ENCODE data around the gene PRSS2. TPM values are rescaled to one million over a fixed set of nuclear protein-coding genes. Genes with fewer than 3 reads are reported as not detected.
"Not testable (repeated sequence)": the region's sequence is repeated elsewhere in the genome, so short reads cannot be mapped to it uniquely, and the experiment has no call there.

The PRSS2 gene
- total RNA-seq, 1 donor from 2014 or later, result not detected

DNA sequence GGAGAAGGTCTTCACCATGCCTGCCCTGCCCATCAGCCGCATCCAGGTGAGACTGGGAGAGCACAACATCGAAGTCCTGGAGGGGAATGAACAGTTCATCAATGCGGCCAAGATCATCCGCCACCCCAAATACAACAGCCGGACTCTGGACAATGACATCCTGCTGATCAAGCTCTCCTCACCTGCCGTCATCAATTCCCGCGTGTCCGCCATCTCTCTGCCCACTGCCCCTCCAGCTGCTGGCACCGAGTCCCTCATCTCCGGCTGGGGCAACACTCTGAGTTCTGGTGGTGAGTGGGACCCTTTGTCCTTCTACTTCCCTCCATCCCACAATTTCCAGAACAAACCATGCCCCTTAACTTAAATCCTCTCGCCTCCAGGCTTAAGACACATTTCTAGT, 2.5 kb downstream of the PRSS2 start:
- H3K27me3 Mint-ChIP-seq (ENCODE audit: low read depth), result peaks cover 50% of the 10 kb centered on the region
- H3K27ac Mint-ChIP-seq (ENCODE audit: unreplicated experiment), result no peak overlapping the region
- peaks cover 5% of the 10 kb centered on the region for H3K9me3 Mint-ChIP-seq
- no peak overlapping the region for H3K4me3 Mint-ChIP-seq
- TF ChIP-seq, protein P1, sequence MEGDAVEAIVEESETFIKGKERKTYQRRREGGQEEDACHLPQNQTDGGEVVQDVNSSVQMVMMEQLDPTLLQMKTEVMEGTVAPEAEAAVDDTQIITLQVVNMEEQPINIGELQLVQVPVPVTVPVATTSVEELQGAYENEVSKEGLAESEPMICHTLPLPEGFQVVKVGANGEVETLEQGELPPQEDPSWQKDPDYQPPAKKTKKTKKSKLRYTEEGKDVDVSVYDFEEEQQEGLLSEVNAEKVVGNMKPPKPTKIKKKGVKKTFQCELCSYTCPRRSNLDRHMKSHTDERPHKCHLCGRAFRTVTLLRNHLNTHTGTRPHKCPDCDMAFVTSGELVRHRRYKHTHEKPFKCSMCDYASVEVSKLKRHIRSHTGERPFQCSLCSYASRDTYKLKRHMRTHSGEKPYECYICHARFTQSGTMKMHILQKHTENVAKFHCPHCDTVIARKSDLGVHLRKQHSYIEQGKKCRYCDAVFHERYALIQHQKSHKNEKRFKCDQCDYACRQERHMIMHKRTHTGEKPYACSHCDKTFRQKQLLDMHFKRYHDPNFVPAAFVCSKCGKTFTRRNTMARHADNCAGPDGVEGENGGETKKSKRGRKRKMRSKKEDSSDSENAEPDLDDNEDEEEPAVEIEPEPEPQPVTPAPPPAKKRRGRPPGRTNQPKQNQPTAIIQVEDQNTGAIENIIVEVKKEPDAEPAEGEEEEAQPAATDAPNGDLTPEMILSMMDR (conservative IDR thresholded peaks at IDR 0.05), result no peak
- no peaks in the 10 kb centered on the region for H3K4me1 Mint-ChIP-seq
- H3K36me3 Mint-ChIP-seq (ENCODE audit: low read depth), result no peaks in the 10 kb centered on the region
- DNase-seq (ENCODE audit: low read depth, low spot score), result no peak

- Mint-ChIP-seq H3K36me3 (ENCODE audit: low read depth) (no peaks in the 10 kb centered on the region), H3K27me3 (ENCODE audit: low read depth) (peaks cover 43% of the 10 kb centered on the region), H3K4me3 (no peak overlapping the region), H3K9me3 (peaks cover 5% of the 10 kb centered on the region), H3K27ac (ENCODE audit: unreplicated experiment) (no peak overlapping the region), H3K4me1 (no peaks in the 10 kb centered on the region)
- DNase-seq (ENCODE audit: low read depth, low spot score), result no peak
- TF ChIP-seq, protein P1 (conservative IDR thresholded peaks at IDR 0.05), result no peak
These were observed 3.4 kb downstream of the PRSS2 start for GRCh38 chr7:142773937-142774744.

- DNase-seq (ENCODE audit: low read depth, low spot score), result no peak
- TF ChIP-seq, protein P1 (conservative IDR thresholded peaks at IDR 0.05), result no peak
- Mint-ChIP-seq H3K36me3 (ENCODE audit: low read depth) (no peaks in the 10 kb centered on the region), H3K27me3 (ENCODE audit: low read depth) (peaks cover 38% of the 10 kb centered on the region), H3K4me1 (no peaks in the 10 kb centered on the region), H3K4me3 (no peak overlapping the region), H3K27ac (ENCODE audit: unreplicated experiment) (no peak overlapping the region), H3K9me3 (peaks cover 5% of the 10 kb centered on the region)
These were observed 4.1 kb downstream of the PRSS2 start for GRCh38 chr7:142774826-142775225.

GRCh38 chr7:142775351-142776115, 4.8 kb downstream of the PRSS2 start:
- not testable (repeated sequence) for H3K4me3 Mint-ChIP-seq, H3K9me3 Mint-ChIP-seq
- H3K27me3 Mint-ChIP-seq (ENCODE audit: low read depth), result peaks cover 38% of the 10 kb centered on the region

GRCh38 chr7:142776206-142776844, 5.6 kb downstream of the PRSS2 start:
- TF ChIP-seq, protein P1 (conservative IDR thresholded peaks at IDR 0.05), result no peak
- Mint-ChIP-seq H3K36me3 (ENCODE audit: low read depth) (no peaks in the 10 kb centered on the region), H3K4me1 (no peaks in the 10 kb centered on the region), H3K4me3 (no peak overlapping the region), H3K27ac (ENCODE audit: unreplicated experiment) (no peak overlapping the region), H3K9me3 (peaks cover 5% of the 10 kb centered on the region), H3K27me3 (ENCODE audit: low read depth) (peaks cover 34% of the 10 kb centered on the region)
- no peak for DNase-seq (ENCODE audit: low read depth, low spot score)

More at GRCh38 chr7:142775351-142776115, 4.8 kb downstream of the PRSS2 start:
- DNase-seq (ENCODE audit: low read depth, low spot score); H3K27ac Mint-ChIP-seq (ENCODE audit: unreplicated experiment); H3K36me3 Mint-ChIP-seq (ENCODE audit: low read depth); H3K4me1 Mint-ChIP-seq: not testable (repeated sequence)

DNA sequence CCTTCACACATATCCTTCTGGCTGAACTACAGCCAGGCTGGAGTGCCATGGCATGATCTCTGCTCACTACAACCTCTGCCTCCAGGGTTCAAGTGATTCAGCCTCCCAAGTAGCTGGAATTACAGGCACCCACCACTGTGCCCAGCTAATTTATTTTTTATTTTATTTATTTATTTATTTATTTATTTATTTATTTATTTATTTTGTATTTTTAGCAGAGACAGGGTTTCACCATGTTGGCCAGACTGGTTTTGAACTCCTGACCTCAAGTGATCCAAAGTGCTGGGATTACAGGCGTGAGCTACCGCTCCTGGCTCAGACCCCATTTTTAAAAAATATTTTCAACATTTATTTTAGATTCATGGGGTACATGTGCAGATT, 6.1 kb downstream of the PRSS2 start:
- H3K9me3 Mint-ChIP-seq; H3K4me3 Mint-ChIP-seq; H3K27ac Mint-ChIP-seq (ENCODE audit: unreplicated experiment); H3K36me3 Mint-ChIP-seq (ENCODE audit: low read depth); DNase-seq (ENCODE audit: low read depth, low spot score); H3K4me1 Mint-ChIP-seq: not testable (repeated sequence)
- peaks cover 37% of the 10 kb centered on the region for H3K27me3 Mint-ChIP-seq (ENCODE audit: low read depth)

Measured in neural crest cell (in vitro differentiated cells).